ENCODE results near the gene KCNH5.

DNA sequence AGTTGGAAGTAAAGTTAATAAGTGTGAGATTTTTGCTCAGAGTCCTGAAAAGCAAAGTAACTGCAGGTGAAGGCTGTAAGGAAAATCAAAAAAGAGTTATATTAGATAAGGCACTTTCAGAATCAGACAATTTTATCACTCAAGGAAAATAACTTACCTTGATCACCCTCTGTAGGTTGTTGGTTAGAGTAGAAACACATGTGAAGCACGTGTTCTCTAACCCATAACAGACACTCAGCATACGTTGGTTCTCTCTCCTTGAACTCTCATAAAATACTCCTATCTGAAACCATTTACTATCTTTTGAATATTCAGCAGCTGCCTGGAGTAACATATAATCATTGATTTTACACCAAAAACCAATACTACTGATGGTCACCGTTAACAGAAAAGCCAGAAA is 335.5 kb downstream of the KCNH5 start:
- TF ChIP-seq, protein P1, sequence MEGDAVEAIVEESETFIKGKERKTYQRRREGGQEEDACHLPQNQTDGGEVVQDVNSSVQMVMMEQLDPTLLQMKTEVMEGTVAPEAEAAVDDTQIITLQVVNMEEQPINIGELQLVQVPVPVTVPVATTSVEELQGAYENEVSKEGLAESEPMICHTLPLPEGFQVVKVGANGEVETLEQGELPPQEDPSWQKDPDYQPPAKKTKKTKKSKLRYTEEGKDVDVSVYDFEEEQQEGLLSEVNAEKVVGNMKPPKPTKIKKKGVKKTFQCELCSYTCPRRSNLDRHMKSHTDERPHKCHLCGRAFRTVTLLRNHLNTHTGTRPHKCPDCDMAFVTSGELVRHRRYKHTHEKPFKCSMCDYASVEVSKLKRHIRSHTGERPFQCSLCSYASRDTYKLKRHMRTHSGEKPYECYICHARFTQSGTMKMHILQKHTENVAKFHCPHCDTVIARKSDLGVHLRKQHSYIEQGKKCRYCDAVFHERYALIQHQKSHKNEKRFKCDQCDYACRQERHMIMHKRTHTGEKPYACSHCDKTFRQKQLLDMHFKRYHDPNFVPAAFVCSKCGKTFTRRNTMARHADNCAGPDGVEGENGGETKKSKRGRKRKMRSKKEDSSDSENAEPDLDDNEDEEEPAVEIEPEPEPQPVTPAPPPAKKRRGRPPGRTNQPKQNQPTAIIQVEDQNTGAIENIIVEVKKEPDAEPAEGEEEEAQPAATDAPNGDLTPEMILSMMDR (IDR thresholded peaks at IDR 0.05), result no peak
- TF ChIP-seq, protein P2, sequence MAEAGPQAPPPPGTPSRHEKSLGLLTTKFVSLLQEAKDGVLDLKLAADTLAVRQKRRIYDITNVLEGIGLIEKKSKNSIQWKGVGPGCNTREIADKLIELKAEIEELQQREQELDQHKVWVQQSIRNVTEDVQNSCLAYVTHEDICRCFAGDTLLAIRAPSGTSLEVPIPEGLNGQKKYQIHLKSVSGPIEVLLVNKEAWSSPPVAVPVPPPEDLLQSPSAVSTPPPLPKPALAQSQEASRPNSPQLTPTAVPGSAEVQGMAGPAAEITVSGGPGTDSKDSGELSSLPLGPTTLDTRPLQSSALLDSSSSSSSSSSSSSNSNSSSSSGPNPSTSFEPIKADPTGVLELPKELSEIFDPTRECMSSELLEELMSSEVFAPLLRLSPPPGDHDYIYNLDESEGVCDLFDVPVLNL (CRISPR knock-in tag; IDR thresholded peaks at IDR 0.05; ENCODE audit: borderline replicate concordance, low read depth), result no peak
- TF ChIP-seq, protein P3, sequence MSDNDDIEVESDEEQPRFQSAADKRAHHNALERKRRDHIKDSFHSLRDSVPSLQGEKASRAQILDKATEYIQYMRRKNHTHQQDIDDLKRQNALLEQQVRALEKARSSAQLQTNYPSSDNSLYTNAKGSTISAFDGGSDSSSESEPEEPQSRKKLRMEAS (CRISPR knock-in tag; IDR thresholded peaks at IDR 0.05), result no peak
- TF ChIP-seq, protein P4, sequence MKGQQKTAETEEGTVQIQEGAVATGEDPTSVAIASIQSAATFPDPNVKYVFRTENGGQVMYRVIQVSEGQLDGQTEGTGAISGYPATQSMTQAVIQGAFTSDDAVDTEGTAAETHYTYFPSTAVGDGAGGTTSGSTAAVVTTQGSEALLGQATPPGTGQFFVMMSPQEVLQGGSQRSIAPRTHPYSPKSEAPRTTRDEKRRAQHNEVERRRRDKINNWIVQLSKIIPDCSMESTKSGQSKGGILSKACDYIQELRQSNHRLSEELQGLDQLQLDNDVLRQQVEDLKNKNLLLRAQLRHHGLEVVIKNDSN (CRISPR knock-in tag; IDR thresholded peaks at IDR 0.05), result no peak
- TF ChIP-seq, protein P5, sequence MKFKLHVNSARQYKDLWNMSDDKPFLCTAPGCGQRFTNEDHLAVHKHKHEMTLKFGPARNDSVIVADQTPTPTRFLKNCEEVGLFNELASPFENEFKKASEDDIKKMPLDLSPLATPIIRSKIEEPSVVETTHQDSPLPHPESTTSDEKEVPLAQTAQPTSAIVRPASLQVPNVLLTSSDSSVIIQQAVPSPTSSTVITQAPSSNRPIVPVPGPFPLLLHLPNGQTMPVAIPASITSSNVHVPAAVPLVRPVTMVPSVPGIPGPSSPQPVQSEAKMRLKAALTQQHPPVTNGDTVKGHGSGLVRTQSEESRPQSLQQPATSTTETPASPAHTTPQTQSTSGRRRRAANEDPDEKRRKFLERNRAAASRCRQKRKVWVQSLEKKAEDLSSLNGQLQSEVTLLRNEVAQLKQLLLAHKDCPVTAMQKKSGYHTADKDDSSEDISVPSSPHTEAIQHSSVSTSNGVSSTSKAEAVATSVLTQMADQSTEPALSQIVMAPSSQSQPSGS (CRISPR knock-in tag; IDR thresholded peaks at IDR 0.05; ENCODE audit: borderline replicate concordance, low read depth), result no peak
- TF ChIP-seq IRF2 (CRISPR knock-in tag; IDR thresholded peaks at IDR 0.05; ENCODE audit: borderline replicate concordance, low read depth), result no peak
- TF ChIP-seq NR1H2 (CRISPR knock-in tag; IDR thresholded peaks at IDR 0.05), result no peak
